GM12801 (cell line): ENCODE results near the gene MYH11.

Experiments used
- CTCF ChIP-seq: IDR thresholded peaks from one replicate; pipeline ENCODE4 v1.5.1; 2011; ENCODE audit warnings: control low read depth; ENCODE audit not compliant: insufficient read length; ENCODE audit errors: extremely low read depth

MYH11 gene

DNA sequence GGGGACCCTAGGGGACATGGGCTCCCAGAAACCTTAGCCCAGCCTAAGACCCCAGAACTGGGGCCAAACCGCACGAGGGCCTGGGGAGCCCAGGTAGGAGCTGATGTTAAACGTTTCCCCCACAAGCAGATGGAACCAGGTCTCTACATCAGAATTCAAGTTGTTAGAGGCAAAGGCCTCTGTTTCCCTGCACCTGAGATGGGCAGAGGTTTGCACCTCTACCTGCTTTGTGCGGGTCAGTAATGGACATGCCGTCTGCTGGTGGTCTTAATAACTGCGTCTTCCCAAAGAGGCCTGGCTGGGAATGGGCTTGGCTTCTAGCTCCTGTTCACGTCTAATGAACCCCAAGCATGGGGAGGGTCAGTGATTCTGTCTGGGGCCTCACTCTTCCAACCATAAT, 127.7 kb downstream of the MYH11 start:
- TF ChIP-seq CTCF, result no peak

- TF ChIP-seq CTCF, result no peak
Observed at GRCh38 chr16:15726715-15727114, 130.1 kb downstream of the MYH11 start.

DNA sequence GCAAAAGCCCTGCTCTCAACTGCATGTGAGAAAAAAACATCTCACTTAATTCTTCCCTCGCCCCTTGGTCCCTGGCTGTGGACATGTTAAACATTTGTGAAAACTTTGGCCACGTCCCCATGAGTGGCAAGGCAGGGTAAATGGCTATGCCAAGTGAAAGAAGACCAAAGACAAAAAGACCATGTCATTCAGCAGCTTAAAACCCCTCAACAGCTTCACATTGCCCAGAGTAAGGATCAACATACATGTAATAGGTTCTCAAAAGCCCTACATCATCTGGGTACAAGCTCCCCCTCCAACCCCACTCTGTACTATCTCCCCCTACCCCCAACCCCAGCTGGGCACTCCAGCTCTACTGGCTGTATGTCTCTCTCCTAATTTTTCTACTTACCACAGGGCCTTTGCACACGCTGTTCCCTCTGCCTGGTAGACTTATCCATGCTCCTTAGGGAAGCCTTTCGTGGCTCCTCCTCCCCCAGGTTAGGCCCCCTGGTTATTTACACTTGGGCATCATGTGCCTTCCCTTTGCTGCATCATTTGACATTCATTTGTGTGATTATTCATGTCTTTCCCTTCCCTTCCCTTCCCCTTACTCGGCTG, 131.1 kb downstream of the MYH11 start:
- TF ChIP-seq CTCF, result no peak

GRCh38 chr16:15723808-15724207, 133.0 kb downstream of the MYH11 start:
- TF ChIP-seq CTCF, result no peak

DNA sequence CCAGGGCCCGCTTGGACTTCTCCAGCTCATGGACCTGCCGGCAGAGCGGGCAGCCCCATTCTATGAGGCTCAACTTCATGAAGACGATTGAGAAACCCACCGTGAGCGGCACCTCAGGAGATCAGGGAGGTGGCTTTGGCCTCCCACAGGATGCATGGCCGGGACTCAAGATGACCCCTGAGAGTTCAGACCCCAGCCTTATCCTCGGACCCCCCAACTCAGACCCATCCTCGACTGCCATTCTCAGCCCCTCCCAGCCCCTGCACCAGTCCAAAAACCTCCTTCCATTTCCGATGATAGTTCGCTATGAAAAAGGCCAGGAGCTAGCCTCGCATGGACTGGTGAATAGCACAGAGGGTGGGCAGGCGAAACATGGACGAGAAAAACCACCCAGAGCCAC, 135.8 kb downstream of the MYH11 start:
- no peak for TF ChIP-seq CTCF

GRCh38 chr16:15716694-15717447, 140.0 kb downstream of the MYH11 start:
- TF ChIP-seq CTCF, result no peak

- no peak for TF ChIP-seq CTCF
Observed at GRCh38 chr16:15715221-15715620, 141.6 kb downstream of the MYH11 start.
